Fibroblast of the aortic adventitia (primary cell): ENCODE results near the gene PPARD. TPM values are rescaled to one million over a fixed set of nuclear protein-coding genes. Genes with fewer than 3 reads are reported as not detected.

Experiments used
- DNase-seq: peaks from one replicate; pipeline ENCODE4 v3.0.0-alpha.2; 2010; ENCODE audit warnings: low read depth
- H3K4me3 ChIP-seq: 2 replicates; pipeline ENCODE4 v1.5.1; 2011; ENCODE audit warnings: low read depth, mild to moderate bottlenecking, control low read depth, low read length, moderate library complexity
- total RNA-seq: library from RNA; depleted of rRNA; stranded (reverse); fragments of >200 nt; gene quantifications from 2 replicates; pipeline ENCODE4 v1.2.3, GENCODE V29; 2012; ENCODE audit warnings: low replicate concordance
- TF ChIP-seq, protein P1 (sequence below): IDR thresholded peaks from 2 replicates; pipeline ENCODE4 v1.5.1; 2011; ENCODE audit warnings: mild to moderate bottlenecking, low read length, control low read depth, inconsistent platforms; ENCODE audit not compliant: insufficient read depth

The PPARD gene
- total RNA-seq, 1 donor = 10.4 TPM

DNA sequence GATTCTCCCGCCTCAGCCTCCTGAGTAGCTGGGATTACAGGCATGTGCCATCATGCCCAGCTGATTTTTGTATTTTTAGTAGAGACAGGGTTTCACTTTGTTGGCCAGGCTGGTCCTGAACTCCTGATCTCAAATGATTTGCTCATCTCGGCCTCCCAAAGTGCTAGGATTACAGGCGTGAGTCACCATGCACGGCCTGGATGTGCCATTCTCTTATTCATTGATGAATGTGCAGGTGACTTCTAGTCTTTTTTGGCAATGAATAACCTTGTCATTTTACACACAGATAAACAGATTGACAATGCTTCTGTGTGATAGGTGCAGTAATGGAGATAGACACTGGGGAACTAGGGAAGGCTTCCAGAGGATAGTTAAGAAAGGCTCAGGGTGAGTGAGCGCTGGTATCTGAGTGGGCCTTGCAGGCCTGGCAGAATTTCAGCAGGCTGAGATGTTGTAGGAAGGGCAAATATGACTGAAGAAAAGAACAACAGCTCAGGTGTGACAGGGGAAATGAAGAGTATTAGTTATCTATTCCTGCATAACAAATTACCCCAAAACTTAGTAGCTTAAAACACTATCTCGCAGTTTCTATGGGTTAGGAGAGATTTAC, 23.3 kb downstream of the PPARD start:
- no peak overlapping the region for H3K4me3 ChIP-seq
- TF ChIP-seq, protein P1, sequence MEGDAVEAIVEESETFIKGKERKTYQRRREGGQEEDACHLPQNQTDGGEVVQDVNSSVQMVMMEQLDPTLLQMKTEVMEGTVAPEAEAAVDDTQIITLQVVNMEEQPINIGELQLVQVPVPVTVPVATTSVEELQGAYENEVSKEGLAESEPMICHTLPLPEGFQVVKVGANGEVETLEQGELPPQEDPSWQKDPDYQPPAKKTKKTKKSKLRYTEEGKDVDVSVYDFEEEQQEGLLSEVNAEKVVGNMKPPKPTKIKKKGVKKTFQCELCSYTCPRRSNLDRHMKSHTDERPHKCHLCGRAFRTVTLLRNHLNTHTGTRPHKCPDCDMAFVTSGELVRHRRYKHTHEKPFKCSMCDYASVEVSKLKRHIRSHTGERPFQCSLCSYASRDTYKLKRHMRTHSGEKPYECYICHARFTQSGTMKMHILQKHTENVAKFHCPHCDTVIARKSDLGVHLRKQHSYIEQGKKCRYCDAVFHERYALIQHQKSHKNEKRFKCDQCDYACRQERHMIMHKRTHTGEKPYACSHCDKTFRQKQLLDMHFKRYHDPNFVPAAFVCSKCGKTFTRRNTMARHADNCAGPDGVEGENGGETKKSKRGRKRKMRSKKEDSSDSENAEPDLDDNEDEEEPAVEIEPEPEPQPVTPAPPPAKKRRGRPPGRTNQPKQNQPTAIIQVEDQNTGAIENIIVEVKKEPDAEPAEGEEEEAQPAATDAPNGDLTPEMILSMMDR = no peak
- no peak for DNase-seq

DNA sequence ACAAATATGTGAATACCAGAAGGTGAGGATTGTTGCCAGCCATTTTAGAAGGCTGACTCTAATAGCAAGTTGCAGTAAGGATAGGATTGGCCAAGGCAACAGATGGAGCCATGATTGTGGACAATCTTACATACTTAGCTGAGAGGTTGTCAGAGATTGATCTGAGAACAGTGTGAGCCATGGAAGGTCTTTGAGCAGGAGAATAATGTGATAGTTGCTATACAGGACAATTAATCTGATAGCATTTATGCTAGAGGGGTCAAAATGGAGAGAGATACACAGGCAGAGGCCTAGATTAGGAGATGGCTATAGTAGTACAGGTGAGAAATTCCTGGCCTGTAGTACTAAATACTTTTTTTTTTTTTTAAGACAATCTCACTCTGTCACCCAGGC, 23.8 kb downstream of the PPARD start:
- no peak for DNase-seq
- no peak overlapping the region for H3K4me3 ChIP-seq
- TF ChIP-seq, protein P1 = no peak

DNA sequence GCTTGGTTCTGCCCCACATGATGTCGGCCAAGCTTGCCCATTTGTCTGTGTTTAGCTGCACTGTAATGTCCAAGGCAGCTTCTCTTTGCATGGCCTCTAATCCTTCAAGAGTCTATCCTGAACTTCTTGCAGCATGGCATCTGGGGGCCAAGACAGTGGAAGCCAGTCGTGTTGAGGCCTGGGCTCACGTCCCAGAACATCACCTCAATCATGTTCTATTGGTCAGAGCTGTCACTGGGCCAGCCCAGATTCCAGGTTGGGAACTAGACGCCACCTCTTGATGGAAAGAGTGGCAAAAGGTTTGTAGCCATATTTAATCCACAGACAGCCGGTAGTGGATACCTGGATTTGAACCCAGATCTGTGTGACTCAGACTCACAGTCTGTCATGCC, 25.3 kb downstream of the PPARD start:
- DNase-seq = no peak
- H3K4me3 ChIP-seq = no peak overlapping the region
- TF ChIP-seq, protein P1 = no peak

DNA sequence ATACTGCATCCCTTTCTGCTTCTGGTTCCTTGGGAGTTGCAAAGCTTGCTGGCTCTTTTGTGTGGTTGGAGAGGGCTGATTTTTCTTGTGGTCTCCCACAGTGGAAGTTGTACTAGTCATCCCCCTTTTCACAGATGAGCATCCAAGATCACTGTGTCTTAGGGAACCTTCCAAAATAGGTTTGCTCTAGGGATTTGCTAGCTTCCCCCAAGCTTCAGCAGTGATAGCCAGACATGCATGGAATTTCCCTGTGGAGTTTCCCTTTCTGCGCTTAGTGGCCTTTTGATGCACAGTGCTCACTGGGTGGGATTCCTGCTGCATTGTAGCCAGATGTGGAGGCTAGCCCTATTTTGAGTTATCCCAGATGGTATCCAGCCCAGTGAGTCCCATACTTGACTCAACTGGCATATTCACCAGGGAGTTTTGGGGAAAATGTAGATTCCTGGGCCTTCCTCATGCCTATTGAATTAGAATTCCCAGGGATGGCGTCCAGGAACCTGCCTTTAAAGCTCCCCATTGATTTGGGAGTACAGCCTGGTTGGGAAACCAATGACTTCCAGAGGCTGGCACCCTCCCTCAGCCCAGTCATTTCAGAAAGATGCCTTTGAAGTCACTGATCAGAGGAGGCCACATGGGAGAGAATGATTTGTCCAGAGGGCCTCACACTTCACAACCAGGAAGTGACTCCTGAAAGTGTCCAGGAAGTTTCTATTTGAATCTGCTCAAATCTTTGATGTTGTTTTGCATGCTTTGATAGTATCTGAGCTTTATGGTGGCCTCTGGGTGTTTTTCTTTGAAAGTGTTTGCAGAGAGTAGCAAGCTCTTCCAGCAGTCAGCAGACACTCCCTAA, 25.9 kb downstream of the PPARD start:
- TF ChIP-seq, protein P1 = no peak
- no peak overlapping the region for H3K4me3 ChIP-seq
- peak; percentile 95 for DNase-seq

DNA sequence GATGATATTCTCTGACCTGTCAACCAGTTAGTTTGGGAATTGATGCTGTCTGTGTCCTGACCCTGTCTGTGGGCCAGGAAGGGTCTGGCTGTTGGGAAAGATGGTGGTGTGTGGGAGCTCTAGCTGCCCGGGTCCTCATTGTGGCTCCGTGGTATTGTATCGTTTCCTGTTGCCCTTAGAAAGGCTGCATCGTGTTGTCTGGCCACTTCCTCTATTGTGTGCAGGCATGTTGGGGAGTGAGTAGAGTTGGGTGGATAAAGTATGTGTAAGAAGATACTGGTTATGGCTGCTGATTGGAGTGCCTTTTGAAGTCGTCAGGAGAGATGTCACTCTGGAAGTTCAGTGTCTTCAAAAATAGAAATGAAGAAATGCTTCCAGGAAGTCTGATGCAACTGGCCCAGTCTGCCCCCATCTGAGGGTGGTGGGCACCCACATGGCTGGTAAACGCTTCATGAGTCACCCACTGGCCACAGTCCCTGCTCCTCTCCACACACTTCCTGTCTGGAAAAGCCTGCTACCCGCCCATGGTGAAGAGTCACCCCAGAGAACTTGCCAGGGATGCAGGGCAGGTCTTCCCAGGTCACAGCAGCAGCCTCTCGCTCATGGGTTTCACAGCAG, 27.9 kb downstream of the PPARD start:
- TF ChIP-seq, protein P1 = no peak
- no peak overlapping the region for H3K4me3 ChIP-seq
- DNase-seq = peak; percentile 96

DNA sequence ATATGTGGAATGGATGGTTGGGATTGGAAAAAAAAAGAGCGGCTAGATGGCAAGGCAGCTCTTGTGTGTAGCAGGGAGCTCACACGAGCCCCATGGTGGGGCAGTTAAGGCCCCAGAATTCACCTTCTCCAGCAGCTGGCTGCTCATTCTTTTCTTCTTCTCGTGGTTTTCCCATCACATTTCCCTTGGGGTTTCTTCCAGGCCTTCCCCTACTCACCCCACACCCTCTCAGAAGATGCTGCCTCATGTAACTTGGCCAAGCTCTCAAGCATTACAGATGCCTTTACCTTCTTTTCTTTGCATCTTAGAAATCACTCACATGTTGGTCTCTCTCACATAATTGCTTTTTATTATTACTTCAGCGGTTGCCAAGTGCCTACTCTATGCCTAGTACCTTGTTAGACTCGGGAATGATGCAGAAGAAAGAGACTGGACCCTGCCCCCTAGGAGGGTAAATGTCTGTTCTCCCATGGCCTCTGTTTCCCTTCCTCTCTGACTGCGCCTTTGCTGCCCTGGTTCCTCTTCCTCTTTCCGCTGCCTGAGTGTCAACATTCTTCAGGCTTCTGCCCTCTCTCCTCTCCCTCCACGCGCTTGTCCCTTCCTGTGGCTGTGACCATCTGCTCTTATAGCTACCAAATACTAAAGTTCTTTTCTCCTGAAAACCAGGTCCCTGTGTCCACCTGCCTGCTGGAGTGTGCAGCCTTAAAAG, 28.6 kb downstream of the PPARD start:
- DNase-seq = peak; percentile 84
- TF ChIP-seq, protein P1 = no peak
- H3K4me3 ChIP-seq = no peak overlapping the region
